ENCODE data around the gene IL32.

The IL32 gene

GRCh38 chr16:3020247-3020603 lies 45.2 kb upstream of the IL32 start, which contains the start of gene TNFRSF12A:
TNFRSF12A (plus strand) TSS chr16:3020368; CDS start chr16:3020398, 30 bp downstream.
- Histone ChIP-seq H3K36me3 (peaks cover 11% of the 10 kb centered on the region), H3K4me3 (ENCODE audit: low read depth, low read length) (peak within 1 kb of the TSS; percentile 57), H3K9me3 (ENCODE audit: severe bottlenecking) (no peaks in the 10 kb centered on the region), H3K27ac (peak within 1 kb of the TSS; percentile 65), H3K27me3 (ENCODE audit: insufficient read depth, low read depth, severe bottlenecking) (no peaks in the 10 kb centered on the region)
- peak; percentile 80 for DNase-seq
- TF ChIP-seq CTCF (IDR thresholded peaks at IDR 0.05; ENCODE audit: low read depth, low read length), result no peak

- Histone ChIP-seq H3K27ac (peak overlapping the region; percentile 51), H3K4me3 (ENCODE audit: low read depth, low read length) (peak overlapping the region; percentile 57), H3K36me3 (peaks cover 17% of the 10 kb centered on the region), H3K27me3 (ENCODE audit: insufficient read depth, low read depth, severe bottlenecking) (no peaks in the 10 kb centered on the region), H3K9me3 (ENCODE audit: severe bottlenecking) (no peaks in the 10 kb centered on the region)
- no peak for TF ChIP-seq CTCF (IDR thresholded peaks at IDR 0.05; ENCODE audit: low read depth, low read length)
- DNase-seq, result no peak
Measured at GRCh38 chr16:3020604-3021448, 44.6 kb upstream of the IL32 start.

- TF ChIP-seq CTCF (IDR thresholded peaks at IDR 0.05; ENCODE audit: low read depth, low read length), result peak; percentile 74
- peak; percentile 87 for DNase-seq
- no peaks in the 10 kb centered on the region for H3K27me3 ChIP-seq (ENCODE audit: insufficient read depth, low read depth, severe bottlenecking)
- H3K27ac ChIP-seq, result peak overlapping the region; percentile 32
- peak overlapping the region; percentile 57 for H3K4me3 ChIP-seq (ENCODE audit: low read depth, low read length)
- peaks cover 25% of the 10 kb centered on the region for H3K36me3 ChIP-seq
- no peaks in the 10 kb centered on the region for H3K9me3 ChIP-seq (ENCODE audit: severe bottlenecking)
Measured at GRCh38 chr16:3021449-3022207, 43.8 kb upstream of the IL32 start.

- H3K27me3 ChIP-seq (ENCODE audit: insufficient read depth, low read depth, severe bottlenecking), result no peaks in the 10 kb centered on the region
- no peak overlapping the region; the same call in 1 of the 2 replicates for H3K27ac ChIP-seq
- TF ChIP-seq CTCF (IDR thresholded peaks at IDR 0.05; ENCODE audit: low read depth, low read length), result no peak
- no peaks in the 10 kb centered on the region for H3K9me3 ChIP-seq (ENCODE audit: severe bottlenecking)
- DNase-seq, result peak; percentile 46
- H3K36me3 ChIP-seq, result peaks cover 31% of the 10 kb centered on the region
- H3K4me3 ChIP-seq (ENCODE audit: low read depth, low read length), result no peak overlapping the region
Measured at GRCh38 chr16:3022208-3022683, 43.2 kb upstream of the IL32 start.

GRCh38 chr16:3022684-3023414 lies 42.6 kb upstream of the IL32 start:
- peak overlapping the region; percentile 96 for H3K27ac ChIP-seq
- no peaks in the 10 kb centered on the region for H3K9me3 ChIP-seq (ENCODE audit: severe bottlenecking)
- H3K4me3 ChIP-seq (ENCODE audit: low read depth, low read length), result peak overlapping the region; percentile 69; the same call in 1 of the 2 replicates
- peaks cover 37% of the 10 kb centered on the region for H3K36me3 ChIP-seq
- H3K27me3 ChIP-seq (ENCODE audit: insufficient read depth, low read depth, severe bottlenecking), result no peaks in the 10 kb centered on the region
- DNase-seq, result no peak
- no peak for TF ChIP-seq CTCF (IDR thresholded peaks at IDR 0.05; ENCODE audit: low read depth, low read length)

All from WERI-Rb-1 (cell line).